Measurements from ENCODE around the gene RFPL3. TPM values are rescaled to one million over a fixed set of nuclear protein-coding genes. Genes with fewer than 3 reads are reported as not detected.
"Not testable (repeated sequence)": the region's sequence is repeated elsewhere in the genome, so short reads cannot be mapped to it uniquely, and the experiment has no call there.

Gene RFPL3
- not detected for polyA plus RNA-seq (2013, experiment 1 of 2; ENCODE audit: insufficient read length)
- polyA plus RNA-seq (2013, experiment 2 of 2; ENCODE audit: insufficient read length): not detected

- DNase-seq: not testable (repeated sequence)
Observed at GRCh38 chr22:32357567-32357966, at the start of gene RFPL3. Gene RFPL3 (plus strand): TSS chr22:32357867. CDS start chr22:32358072, 205 bp downstream.

- no peak for DNase-seq
Observed at GRCh38 chr22:32308191-32308590, 49.5 kb upstream of the RFPL3 start.

- DNase-seq: no peak
Observed at GRCh38 chr22:32308934-32309333, 48.7 kb upstream of the RFPL3 start.

GRCh38 chr22:32309585-32310251, 47.9 kb upstream of the RFPL3 start:
- no peak for DNase-seq

GRCh38 chr22:32310777-32311176, 46.9 kb upstream of the RFPL3 start:
- no peak for DNase-seq

- no peak for DNase-seq
Observed at GRCh38 chr22:32311551-32312071, 46.1 kb upstream of the RFPL3 start.

- DNase-seq: no peak
Observed at GRCh38 chr22:32312748-32313147, 44.9 kb upstream of the RFPL3 start.

GRCh38 chr22:32313532-32313931, 44.1 kb upstream of the RFPL3 start:
- no peak for DNase-seq

GRCh38 chr22:32317524-32317923, 40.1 kb upstream of the RFPL3 start:
- no peak for DNase-seq

- no peak for DNase-seq
Observed at GRCh38 chr22:32318361-32318760, 39.3 kb upstream of the RFPL3 start.

GRCh38 chr22:32319861-32320406, 37.7 kb upstream of the RFPL3 start:
- no peak for DNase-seq

GRCh38 chr22:32322986-32323385, 34.7 kb upstream of the RFPL3 start:
- no peak for DNase-seq

- DNase-seq: no peak
Observed at GRCh38 chr22:32323513-32324164, 34.0 kb upstream of the RFPL3 start.

GRCh38 chr22:32324505-32325415, 32.9 kb upstream of the RFPL3 start:
- DNase-seq: no peak

GRCh38 chr22:32325416-32325801, 32.3 kb upstream of the RFPL3 start:
- DNase-seq: no peak

- DNase-seq: no peak
Observed at GRCh38 chr22:32325811-32326237, 31.8 kb upstream of the RFPL3 start.

GRCh38 chr22:32326647-32327046, 31.0 kb upstream of the RFPL3 start:
- no peak for DNase-seq

GRCh38 chr22:32327066-32327465, 30.6 kb upstream of the RFPL3 start:
- no peak for DNase-seq

GRCh38 chr22:32327596-32328171, 30.0 kb upstream of the RFPL3 start:
- DNase-seq: no peak

- no peak for DNase-seq
Observed at GRCh38 chr22:32328306-32329201, 29.1 kb upstream of the RFPL3 start.

- DNase-seq: no peak
Observed at GRCh38 chr22:32329202-32329645, 28.4 kb upstream of the RFPL3 start.
